ENCODE results near the gene DIAPH3.

DNA sequence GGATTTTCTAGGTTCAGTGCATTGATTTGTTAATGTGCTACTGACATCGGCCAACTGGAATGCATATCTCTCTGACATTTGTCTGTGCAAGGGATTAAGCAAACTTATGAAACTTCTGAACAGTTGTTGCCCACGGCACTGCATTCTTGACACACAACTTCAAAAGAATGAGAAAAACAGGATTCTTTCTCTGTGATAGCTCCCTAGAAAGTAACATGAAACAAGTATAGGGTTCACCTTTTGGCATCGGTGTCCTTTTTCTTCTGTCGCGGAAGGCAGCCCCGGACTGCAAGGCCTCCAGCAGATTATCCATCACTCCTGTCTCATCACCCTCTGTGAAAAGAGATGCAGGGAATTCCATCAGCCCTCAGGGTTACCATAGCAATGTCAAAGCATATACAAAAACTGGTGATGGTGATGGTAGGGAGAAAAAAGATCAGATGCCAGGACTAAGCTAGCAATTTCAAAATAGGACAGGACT, 389.2 kb downstream of the DIAPH3 start:
- TF ChIP-seq, protein P1, sequence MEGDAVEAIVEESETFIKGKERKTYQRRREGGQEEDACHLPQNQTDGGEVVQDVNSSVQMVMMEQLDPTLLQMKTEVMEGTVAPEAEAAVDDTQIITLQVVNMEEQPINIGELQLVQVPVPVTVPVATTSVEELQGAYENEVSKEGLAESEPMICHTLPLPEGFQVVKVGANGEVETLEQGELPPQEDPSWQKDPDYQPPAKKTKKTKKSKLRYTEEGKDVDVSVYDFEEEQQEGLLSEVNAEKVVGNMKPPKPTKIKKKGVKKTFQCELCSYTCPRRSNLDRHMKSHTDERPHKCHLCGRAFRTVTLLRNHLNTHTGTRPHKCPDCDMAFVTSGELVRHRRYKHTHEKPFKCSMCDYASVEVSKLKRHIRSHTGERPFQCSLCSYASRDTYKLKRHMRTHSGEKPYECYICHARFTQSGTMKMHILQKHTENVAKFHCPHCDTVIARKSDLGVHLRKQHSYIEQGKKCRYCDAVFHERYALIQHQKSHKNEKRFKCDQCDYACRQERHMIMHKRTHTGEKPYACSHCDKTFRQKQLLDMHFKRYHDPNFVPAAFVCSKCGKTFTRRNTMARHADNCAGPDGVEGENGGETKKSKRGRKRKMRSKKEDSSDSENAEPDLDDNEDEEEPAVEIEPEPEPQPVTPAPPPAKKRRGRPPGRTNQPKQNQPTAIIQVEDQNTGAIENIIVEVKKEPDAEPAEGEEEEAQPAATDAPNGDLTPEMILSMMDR (conservative IDR thresholded peaks at IDR 0.05): no peak
- no peak for TF ChIP-seq ZFX (IDR thresholded peaks at IDR 0.05)

All from C4-2B (cell line).